OCI-LY3 (cell line): ENCODE measurements around the gene TK1.

Experiments used
- H2AFZ ChIP-seq: fragments of 200-600, 300-600 bp; shearing (Covaris generic); 2 replicates; pipeline ENCODE4 v1.6.0; 2014; ENCODE audit warnings: antibody characterized with exemption, low read depth, low read length
- H3K27ac ChIP-seq: fragments of 200-600, 300-600 bp; sonication (generic); 2 replicates; pipeline ENCODE4 v1.5.1; 2014; ENCODE audit warnings: mild to moderate bottlenecking, low read length, moderate library complexity, mixed read lengths
- H3K27me3 ChIP-seq: fragments of 200-600, 300-600 bp; sonication (generic); 2 replicates; pipeline ENCODE4 v1.6.1; 2014; ENCODE audit warnings: low read depth, low read length, mixed read lengths
- H3K36me3 ChIP-seq: fragments of 200-600, 300-600 bp; sonication (generic); replicated peaks from 2 replicates; pipeline ENCODE3; 2014; ENCODE audit warnings: low read depth, low read length, mixed read lengths
- H3K4me1 ChIP-seq: fragments of 300-600, 200-600 bp; sonication (generic); 2 replicates; pipeline ENCODE4 v1.6.1; 2014; ENCODE audit warnings: low read length, mixed read lengths
- H3K4me2 ChIP-seq: fragments of 200-600, 300-600 bp; sonication (generic); 2 replicates; pipeline ENCODE4 v1.6.1; 2014; ENCODE audit warnings: low read length, mixed read lengths
- H3K4me3 ChIP-seq: fragments of 300-600, 200-600 bp; sonication (generic); 2 replicates; pipeline ENCODE4 v1.5.1; 2014; ENCODE audit warnings: antibody characterized with exemption, mild to moderate bottlenecking, low read length, moderate library complexity
- H3K79me2 ChIP-seq: fragments of 300-600, 200-600 bp; shearing (Covaris generic); 2 replicates; pipeline ENCODE4 v1.6.1; 2014; ENCODE audit warnings: mild to moderate bottlenecking, low read length, mixed read lengths
- H3K9ac ChIP-seq: fragments of 300-600, 200-600 bp; shearing (Covaris generic); 2 replicates; pipeline ENCODE4 v1.6.0; 2014; ENCODE audit warnings: mild to moderate bottlenecking, low read length, moderate library complexity
- H3K9me3 ChIP-seq: fragments of 200-600, 300-600 bp; shearing (Covaris generic); 2 replicates; pipeline ENCODE4 v1.6.1; 2014; ENCODE audit warnings: low read length, mixed read lengths; ENCODE audit not compliant: insufficient read depth
- H4K20me1 ChIP-seq: fragments of 200-600, 300-600 bp; sonication (generic); 2 replicates; pipeline ENCODE4 v1.6.1; 2016; ENCODE audit warnings: low read length, mixed read lengths; ENCODE audit not compliant: insufficient read depth
- CTCF ChIP-seq: fragments of 200-600, 300-600 bp; sonication (generic); IDR thresholded peaks from 2 replicates; pipeline ENCODE4 v1.5.1; 2014; ENCODE audit warnings: antibody characterized with exemption, low read length, low read depth
- EZH2phosphoT487 ChIP-seq: fragments of 200-600 bp; shearing (Covaris generic); IDR thresholded peaks from 2 replicates; pipeline ENCODE4 v1.6.1; 2018; ENCODE audit warnings: antibody characterized with exemption, mixed run types, low read depth

The TK1 gene

GRCh38 chr17:78137392-78138203, 49.3 kb downstream of the TK1 start:
- no peaks in the 10 kb centered on the region for H3K9me3 ChIP-seq
- H3K27me3 ChIP-seq, result no peaks in the 10 kb centered on the region
- peak overlapping the region; percentile 73 for H3K9ac ChIP-seq
- TF ChIP-seq EZH2phosphoT487 (no peak), CTCF (peak; percentile 92)
- H3K4me2 ChIP-seq, result peak overlapping the region; percentile 78
- peaks cover 73% of the 10 kb centered on the region for H3K4me1 ChIP-seq
- peak overlapping the region; percentile 62 for H3K27ac ChIP-seq
- peaks cover 10% of the 10 kb centered on the region for H3K36me3 ChIP-seq
- H3K4me3 ChIP-seq, result peak overlapping the region; percentile 72
- H4K20me1 ChIP-seq, result no peaks in the 10 kb centered on the region
- no peak overlapping the region for H2AFZ ChIP-seq
- H3K79me2 ChIP-seq, result no peaks in the 10 kb centered on the region

GRCh38 chr17:78135858-78136500, 50.9 kb downstream of the TK1 start:
- Histone ChIP-seq H2AFZ (no peak overlapping the region), H3K36me3 (peaks cover 7% of the 10 kb centered on the region), H3K4me3 (no peak overlapping the region), H3K9me3 (no peaks in the 10 kb centered on the region), H3K9ac (no peak overlapping the region), H3K27me3 (no peaks in the 10 kb centered on the region), H3K79me2 (peaks cover 2% of the 10 kb centered on the region; the same call in 1 of the 2 replicates), H4K20me1 (no peaks in the 10 kb centered on the region), H3K27ac (no peak overlapping the region), H3K4me1 (peaks cover 68% of the 10 kb centered on the region), H3K4me2 (no peak overlapping the region)
- TF ChIP-seq CTCF, result no peak
- TF ChIP-seq EZH2phosphoT487, result no peak

- Histone ChIP-seq H4K20me1 (no peaks in the 10 kb centered on the region), H3K27ac (no peak overlapping the region), H3K4me1 (peaks cover 70% of the 10 kb centered on the region), H3K79me2 (peaks cover 7% of the 10 kb centered on the region; the same call in 1 of the 2 replicates), H2AFZ (no peak overlapping the region), H3K27me3 (no peaks in the 10 kb centered on the region), H3K36me3 (peaks cover 7% of the 10 kb centered on the region), H3K9me3 (no peaks in the 10 kb centered on the region), H3K4me2 (no peak overlapping the region), H3K9ac (no peak overlapping the region), H3K4me3 (no peak overlapping the region)
- TF ChIP-seq CTCF (no peak), EZH2phosphoT487 (no peak)
Observed at GRCh38 chr17:78134899-78135385, 51.9 kb downstream of the TK1 start.
